RWPE2 (cell line): Measurements from ENCODE around the gene OXCT2.

Experiments used
- ATAC-seq: fragments of 200-7000 bp; cut with Tn5 transposase; 3 replicates; pipeline ENCODE4 v1.9.1; 2021; ENCODE audit warnings: low read depth
- DNase-seq: peaks from one replicate; pipeline ENCODE4 v3.0.0-alpha.2; 2020; ENCODE audit warnings: low spot score
- H3K27ac ChIP-seq: fragments of 450-650 bp; 2 replicates; pipeline ENCODE4 v1.5.1; 2017; ENCODE audit warnings: mild to moderate bottlenecking; ENCODE audit not compliant: poor library complexity, severe bottlenecking
- H3K27me3 ChIP-seq: fragments of 250-450 bp; sonication (Bioruptor Pico); 2 replicates; pipeline ENCODE4 v1.5.1; 2021; ENCODE audit warnings: mild to moderate bottlenecking, moderate library complexity; ENCODE audit not compliant: insufficient read depth, poor library complexity, severe bottlenecking
- H3K36me3 ChIP-seq: fragments of 250-450 bp; sonication (Bioruptor Pico); 2 replicates; pipeline ENCODE4 v1.5.1; 2020; ENCODE audit warnings: low read depth, mild to moderate bottlenecking, moderate library complexity
- H3K4me1 ChIP-seq: fragments of 250-450 bp; sonication (Bioruptor Pico); 2 replicates; pipeline ENCODE4 v1.5.1; 2021; ENCODE audit warnings: mild to moderate bottlenecking, moderate library complexity; ENCODE audit not compliant: insufficient read depth, poor library complexity, severe bottlenecking
- H3K4me3 ChIP-seq: fragments of 250-450 bp; sonication (Bioruptor Pico); 2 replicates; pipeline ENCODE4 v1.5.1; 2021; ENCODE audit warnings: mild to moderate bottlenecking, moderate library complexity; ENCODE audit not compliant: severe bottlenecking
- H3K9me3 ChIP-seq: fragments of 250-450 bp; sonication (Bioruptor Pico); 2 replicates; pipeline ENCODE4 v1.5.1; 2021; ENCODE audit warnings: mild to moderate bottlenecking, moderate library complexity; ENCODE audit not compliant: severe bottlenecking
- TF ChIP-seq, protein P1 (sequence below): fragments of 450-650 bp; IDR thresholded peaks from one replicate; pipeline ENCODE4 v1.5.1; 2017; ENCODE audit warnings: mild to moderate bottlenecking, moderate library complexity; ENCODE audit not compliant: poor library complexity, severe bottlenecking

The OXCT2 gene

GRCh38 chr1:39729842-39730241 is 41.3 kb downstream of the OXCT2 start:
- ATAC-seq, result no peak
- TF ChIP-seq, protein P1, sequence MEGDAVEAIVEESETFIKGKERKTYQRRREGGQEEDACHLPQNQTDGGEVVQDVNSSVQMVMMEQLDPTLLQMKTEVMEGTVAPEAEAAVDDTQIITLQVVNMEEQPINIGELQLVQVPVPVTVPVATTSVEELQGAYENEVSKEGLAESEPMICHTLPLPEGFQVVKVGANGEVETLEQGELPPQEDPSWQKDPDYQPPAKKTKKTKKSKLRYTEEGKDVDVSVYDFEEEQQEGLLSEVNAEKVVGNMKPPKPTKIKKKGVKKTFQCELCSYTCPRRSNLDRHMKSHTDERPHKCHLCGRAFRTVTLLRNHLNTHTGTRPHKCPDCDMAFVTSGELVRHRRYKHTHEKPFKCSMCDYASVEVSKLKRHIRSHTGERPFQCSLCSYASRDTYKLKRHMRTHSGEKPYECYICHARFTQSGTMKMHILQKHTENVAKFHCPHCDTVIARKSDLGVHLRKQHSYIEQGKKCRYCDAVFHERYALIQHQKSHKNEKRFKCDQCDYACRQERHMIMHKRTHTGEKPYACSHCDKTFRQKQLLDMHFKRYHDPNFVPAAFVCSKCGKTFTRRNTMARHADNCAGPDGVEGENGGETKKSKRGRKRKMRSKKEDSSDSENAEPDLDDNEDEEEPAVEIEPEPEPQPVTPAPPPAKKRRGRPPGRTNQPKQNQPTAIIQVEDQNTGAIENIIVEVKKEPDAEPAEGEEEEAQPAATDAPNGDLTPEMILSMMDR, result no peak
- no peaks in the 10 kb centered on the region for H3K4me1 ChIP-seq
- no peak overlapping the region for H3K27ac ChIP-seq
- no peak for DNase-seq
- no peaks in the 10 kb centered on the region for H3K9me3 ChIP-seq
- H3K27me3 ChIP-seq, result no peaks in the 10 kb centered on the region
- H3K36me3 ChIP-seq, result no peaks in the 10 kb centered on the region
- H3K4me3 ChIP-seq, result no peak overlapping the region

DNA sequence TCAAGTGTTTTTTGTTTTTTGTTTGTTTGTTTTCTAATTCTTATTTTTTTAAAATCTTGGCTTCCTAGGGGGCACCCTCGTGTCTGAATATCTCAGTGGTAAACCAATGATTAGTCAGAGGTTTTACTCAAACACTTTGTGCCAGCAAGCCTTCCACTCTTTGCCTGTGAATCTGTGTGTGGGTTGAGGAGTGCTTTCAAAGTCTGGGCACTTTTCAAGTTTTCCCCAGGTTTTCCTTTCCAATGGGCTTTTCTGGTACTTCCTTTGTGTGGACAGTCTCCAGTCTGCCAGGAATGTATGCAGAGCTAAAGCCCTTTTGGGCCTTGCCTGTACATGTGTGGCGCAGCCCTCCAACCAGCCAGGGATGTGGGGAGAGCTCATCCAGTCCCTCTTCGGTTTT is 42.1 kb downstream of the OXCT2 start:
- ATAC-seq (no peak), DNase-seq (no peak)
- Histone ChIP-seq H3K27ac (no peak overlapping the region), H3K36me3 (no peaks in the 10 kb centered on the region), H3K4me1 (no peaks in the 10 kb centered on the region), H3K4me3 (no peak overlapping the region), H3K9me3 (no peaks in the 10 kb centered on the region), H3K27me3 (no peaks in the 10 kb centered on the region)
- TF ChIP-seq, protein P1, result no peak

DNA sequence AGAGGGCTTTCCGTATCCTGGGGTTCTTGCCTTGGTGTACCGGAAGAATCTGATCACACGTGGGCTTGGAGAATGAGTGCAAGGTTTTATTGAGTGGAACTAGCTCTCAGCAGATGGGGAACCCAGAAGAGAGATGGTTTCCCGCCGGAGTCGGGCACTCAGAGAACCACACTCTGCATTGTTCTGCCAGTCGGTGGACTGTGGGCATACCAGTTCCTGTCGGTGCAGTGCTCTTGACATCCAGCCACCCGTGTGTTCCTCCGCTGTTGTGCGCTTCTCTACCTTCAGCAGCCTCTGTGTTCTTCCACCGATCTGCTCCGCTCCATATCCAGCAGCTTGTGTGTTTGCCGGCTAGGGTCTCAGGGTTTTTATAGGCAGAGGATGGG is 43.2 kb downstream of the OXCT2 start:
- ATAC-seq, result no peak
- no peak overlapping the region for H3K27ac ChIP-seq
- TF ChIP-seq, protein P1, result no peak
- H3K4me1 ChIP-seq, result no peaks in the 10 kb centered on the region
- H3K9me3 ChIP-seq, result no peaks in the 10 kb centered on the region
- no peaks in the 10 kb centered on the region for H3K36me3 ChIP-seq
- no peak for DNase-seq
- H3K4me3 ChIP-seq, result no peak overlapping the region
- no peaks in the 10 kb centered on the region for H3K27me3 ChIP-seq

- ATAC-seq (no peak), DNase-seq (no peak)
- Histone ChIP-seq H3K9me3 (no peaks in the 10 kb centered on the region), H3K4me1 (peaks cover 2% of the 10 kb centered on the region), H3K4me3 (no peak overlapping the region), H3K27me3 (no peaks in the 10 kb centered on the region), H3K36me3 (no peaks in the 10 kb centered on the region), H3K27ac (no peak overlapping the region)
- TF ChIP-seq, protein P1, result no peak
Measured at GRCh38 chr1:39727221-39727931, 43.8 kb downstream of the OXCT2 start.

DNA sequence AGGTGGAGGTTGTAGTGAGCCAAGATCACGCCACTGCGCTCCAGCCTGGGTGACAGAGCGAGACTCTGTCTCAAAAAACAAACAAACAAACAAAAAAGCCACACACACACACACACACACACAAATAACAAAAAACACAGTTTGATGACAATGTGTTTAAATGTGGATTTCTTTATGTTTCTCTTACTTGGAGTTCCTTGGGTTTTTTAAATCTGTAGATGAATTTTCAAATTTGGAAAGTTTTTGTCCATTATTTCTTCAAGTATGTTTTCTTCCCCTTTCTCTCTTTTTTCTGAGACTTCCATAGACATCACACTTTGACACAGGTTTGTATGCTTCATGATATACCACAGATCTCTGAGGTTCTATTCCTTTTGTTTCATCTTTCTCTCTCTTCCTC is 44.5 kb downstream of the OXCT2 start:
- H3K36me3 ChIP-seq, result no peaks in the 10 kb centered on the region
- peaks cover 2% of the 10 kb centered on the region for H3K4me1 ChIP-seq
- H3K27ac ChIP-seq, result no peak overlapping the region
- TF ChIP-seq, protein P1, result no peak
- no peaks in the 10 kb centered on the region for H3K27me3 ChIP-seq
- no peak overlapping the region for H3K4me3 ChIP-seq
- no peaks in the 10 kb centered on the region for H3K9me3 ChIP-seq
- ATAC-seq (no peak), DNase-seq (no peak)
